Panc1 (cell line): ENCODE data around the gene CLDN15. TPM values are rescaled to one million over a fixed set of nuclear protein-coding genes. Genes with fewer than 3 reads are reported as not detected.

Source experiments
- ATAC-seq: fragments of 200-7000 bp; cut with Tn5 transposase; 2 replicates; pipeline ENCODE4 v1.9.1; 2020; ENCODE audit warnings: mild to moderate bottlenecking, moderate library complexity
- BruUV-seq: library from RNA; stranded (reverse); fragments of 400-500 nt; replicated peaks from 2 replicates; lab custom pipeline; 2021; lab: Mats Ljungman, UMichigan
- CTCF ChIA-PET: fragments of 300-600 bp; sonication (Branson Sonifier 250); formaldehyde crosslinking; loops from one replicate; lab custom pipeline; 2022; ENCODE audit warnings: antibody characterized with exemption; lab: Charles Lee
- POLR2A ChIA-PET: fragments of 300-600 bp; sonication (Branson Sonifier 250); formaldehyde crosslinking; loops from one replicate; lab custom pipeline; 2022; ENCODE audit warnings: antibody characterized with exemption; lab: Charles Lee
- DNase-seq: peaks from one replicate; pipeline ENCODE4 v3.0.0-alpha.2; 2010; ENCODE audit warnings: low read depth, low spot score
- H3K27ac ChIP-seq: 2 replicates; pipeline ENCODE4 v1.5.1; 2011; ENCODE audit warnings: mild to moderate bottlenecking, low read length, inconsistent platforms
- H3K27me3 ChIP-seq: fragments of 200-500 bp; sonication (Bioruptor generic); 2 replicates; pipeline ENCODE4 v1.6.0; 2014; ENCODE audit warnings: low read length, inconsistent platforms; ENCODE audit not compliant: control insufficient read depth, insufficient read depth
- H3K36me3 ChIP-seq: fragments of 200-500 bp; sonication (Bioruptor generic); 2 replicates; pipeline ENCODE4 v1.5.1; 2014; ENCODE audit warnings: inconsistent platforms, mild to moderate bottlenecking, low read length, moderate library complexity; ENCODE audit not compliant: control insufficient read depth, insufficient read depth
- H3K4me1 ChIP-seq: 2 replicates; pipeline ENCODE4 v1.5.1; 2011; ENCODE audit warnings: inconsistent platforms, mild to moderate bottlenecking, low read length, moderate library complexity; ENCODE audit not compliant: control insufficient read depth, insufficient read depth
- H3K4me3 ChIP-seq, 2 experiments: 2 replicates each; pipeline ENCODE4 v1.5.1; 2011 to 2012; ENCODE audit warnings: low read depth in 2 of 2, low read length in 2 of 2, mild to moderate bottlenecking in 2 of 2, inconsistent platforms in 1 of 2, moderate library complexity in 1 of 2
- H3K9me3 ChIP-seq: fragments of 200-500 bp; sonication (Bioruptor generic); 2 replicates; pipeline ENCODE4 v1.5.1; 2014; ENCODE audit warnings: low read depth, mild to moderate bottlenecking, inconsistent platforms, low read length, moderate library complexity; ENCODE audit not compliant: control insufficient read depth, insufficient read depth
- POLR2AphosphoS5 ChIP-seq: IDR thresholded peaks from 2 replicates; pipeline ENCODE4 v1.6.1; 2012; ENCODE audit warnings: mild to moderate bottlenecking, low read depth, low read length, moderate library complexity
- SIN3A ChIP-seq: IDR thresholded peaks from 2 replicates; pipeline ENCODE4 v1.6.1; 2012; ENCODE audit warnings: low read depth, mild to moderate bottlenecking, low read length, moderate library complexity, borderline replicate concordance; ENCODE audit not compliant: insufficient read depth
- TCF7L2 ChIP-seq: IDR thresholded peaks from 2 replicates; pipeline ENCODE4 v1.6.1; 2011; ENCODE audit warnings: mild to moderate bottlenecking, low read depth, low read length, inconsistent platforms
- in situ Hi-C: cut with HindIII; loops from 2 replicates; pipeline ENCODE4 v1.10.0; 2016; ENCODE audit warnings: low sequenced_read_pairs, low pct_unique_long_range_greater_than_20kb
- intact Hi-C: fragments of 100-400 bp; cut with micrococcal nuclease; formaldehyde crosslinking; loops from one replicate; pipeline ENCODE4 v1.10.0; 2022; ENCODE audit not compliant: unreplicated experiment
- total RNA-seq: library from RNA; stranded (reverse); gene quantifications from one replicate; pipeline ENCODE4 v1.2.1, GENCODE V29; 2021; ENCODE audit not compliant: unreplicated experiment
- TF ChIP-seq, protein P1 (sequence below): fragments of 450-650 bp; IDR thresholded peaks from 2 replicates; pipeline ENCODE4 v1.5.1; 2017; ENCODE audit warnings: mild to moderate bottlenecking
- TF ChIP-seq, protein P2 (sequence below), 2 experiments: IDR thresholded peaks; 2 replicates each; pipeline ENCODE4 v1.6.1; 2011 to 2012; ENCODE audit warnings: low read depth in 2 of 2, control low read depth in 1 of 2, low read length in 1 of 2, mild to moderate bottlenecking in 1 of 2, moderate library complexity in 1 of 2; ENCODE audit not compliant: insufficient read depth in 1 of 2

CLDN15 gene
- total RNA-seq, 1 experiment from 2014 or later, result 8.0 TPM

DNA sequence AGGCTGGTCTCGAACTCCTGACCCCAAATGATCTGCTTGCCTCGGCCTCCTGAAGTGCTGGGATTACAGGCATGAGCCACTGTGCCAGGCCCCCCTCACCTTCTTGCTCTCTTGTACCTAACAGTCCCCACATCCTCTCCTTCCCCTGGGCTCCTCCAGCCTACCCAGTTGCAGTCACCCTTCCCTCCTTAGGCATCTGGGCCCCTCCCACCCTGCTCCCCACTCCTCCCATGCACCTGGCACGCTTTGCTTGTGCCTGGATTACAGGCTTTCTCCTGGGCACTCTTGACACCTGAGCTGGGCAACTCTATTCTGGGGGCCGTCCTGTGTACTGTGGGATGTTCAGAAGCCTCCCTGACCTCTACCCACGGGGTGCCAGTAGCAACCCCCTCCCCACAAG is 3.0 kb downstream of the CLDN15 start:
- DNase-seq (no peak), ATAC-seq (no peak)
- Histone ChIP-seq H3K4me3 (no peak overlapping the region), H3K27me3 (no peaks in the 10 kb centered on the region), H3K9me3 (no peaks in the 10 kb centered on the region), H3K27ac (no peak overlapping the region), H3K36me3 (no peaks in the 10 kb centered on the region), H3K4me1 (peaks cover 6% of the 10 kb centered on the region; the same call in 1 of the 2 replicates)
- CTCF ChIA-PET, result no interaction called here
- TF ChIP-seq TCF7L2 (no peak), POLR2AphosphoS5 (no peak), SIN3A (no peak)
- TF ChIP-seq, protein P1, sequence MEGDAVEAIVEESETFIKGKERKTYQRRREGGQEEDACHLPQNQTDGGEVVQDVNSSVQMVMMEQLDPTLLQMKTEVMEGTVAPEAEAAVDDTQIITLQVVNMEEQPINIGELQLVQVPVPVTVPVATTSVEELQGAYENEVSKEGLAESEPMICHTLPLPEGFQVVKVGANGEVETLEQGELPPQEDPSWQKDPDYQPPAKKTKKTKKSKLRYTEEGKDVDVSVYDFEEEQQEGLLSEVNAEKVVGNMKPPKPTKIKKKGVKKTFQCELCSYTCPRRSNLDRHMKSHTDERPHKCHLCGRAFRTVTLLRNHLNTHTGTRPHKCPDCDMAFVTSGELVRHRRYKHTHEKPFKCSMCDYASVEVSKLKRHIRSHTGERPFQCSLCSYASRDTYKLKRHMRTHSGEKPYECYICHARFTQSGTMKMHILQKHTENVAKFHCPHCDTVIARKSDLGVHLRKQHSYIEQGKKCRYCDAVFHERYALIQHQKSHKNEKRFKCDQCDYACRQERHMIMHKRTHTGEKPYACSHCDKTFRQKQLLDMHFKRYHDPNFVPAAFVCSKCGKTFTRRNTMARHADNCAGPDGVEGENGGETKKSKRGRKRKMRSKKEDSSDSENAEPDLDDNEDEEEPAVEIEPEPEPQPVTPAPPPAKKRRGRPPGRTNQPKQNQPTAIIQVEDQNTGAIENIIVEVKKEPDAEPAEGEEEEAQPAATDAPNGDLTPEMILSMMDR, result no peak
- TF ChIP-seq, protein P2, sequence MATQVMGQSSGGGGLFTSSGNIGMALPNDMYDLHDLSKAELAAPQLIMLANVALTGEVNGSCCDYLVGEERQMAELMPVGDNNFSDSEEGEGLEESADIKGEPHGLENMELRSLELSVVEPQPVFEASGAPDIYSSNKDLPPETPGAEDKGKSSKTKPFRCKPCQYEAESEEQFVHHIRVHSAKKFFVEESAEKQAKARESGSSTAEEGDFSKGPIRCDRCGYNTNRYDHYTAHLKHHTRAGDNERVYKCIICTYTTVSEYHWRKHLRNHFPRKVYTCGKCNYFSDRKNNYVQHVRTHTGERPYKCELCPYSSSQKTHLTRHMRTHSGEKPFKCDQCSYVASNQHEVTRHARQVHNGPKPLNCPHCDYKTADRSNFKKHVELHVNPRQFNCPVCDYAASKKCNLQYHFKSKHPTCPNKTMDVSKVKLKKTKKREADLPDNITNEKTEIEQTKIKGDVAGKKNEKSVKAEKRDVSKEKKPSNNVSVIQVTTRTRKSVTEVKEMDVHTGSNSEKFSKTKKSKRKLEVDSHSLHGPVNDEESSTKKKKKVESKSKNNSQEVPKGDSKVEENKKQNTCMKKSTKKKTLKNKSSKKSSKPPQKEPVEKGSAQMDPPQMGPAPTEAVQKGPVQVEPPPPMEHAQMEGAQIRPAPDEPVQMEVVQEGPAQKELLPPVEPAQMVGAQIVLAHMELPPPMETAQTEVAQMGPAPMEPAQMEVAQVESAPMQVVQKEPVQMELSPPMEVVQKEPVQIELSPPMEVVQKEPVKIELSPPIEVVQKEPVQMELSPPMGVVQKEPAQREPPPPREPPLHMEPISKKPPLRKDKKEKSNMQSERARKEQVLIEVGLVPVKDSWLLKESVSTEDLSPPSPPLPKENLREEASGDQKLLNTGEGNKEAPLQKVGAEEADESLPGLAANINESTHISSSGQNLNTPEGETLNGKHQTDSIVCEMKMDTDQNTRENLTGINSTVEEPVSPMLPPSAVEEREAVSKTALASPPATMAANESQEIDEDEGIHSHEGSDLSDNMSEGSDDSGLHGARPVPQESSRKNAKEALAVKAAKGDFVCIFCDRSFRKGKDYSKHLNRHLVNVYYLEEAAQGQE (IDR thresholded peaks at IDR 0.05; ENCODE audit: insufficient read depth in 1 of 2, low read depth in 2 of 2, low read length in 1 of 2), result no peak
- no TSS peak for BruUV-seq
- POLR2A ChIA-PET, result no interaction called here
- in situ Hi-C loops, result no loop called here
- intact Hi-C loops, result no loop called here

DNA sequence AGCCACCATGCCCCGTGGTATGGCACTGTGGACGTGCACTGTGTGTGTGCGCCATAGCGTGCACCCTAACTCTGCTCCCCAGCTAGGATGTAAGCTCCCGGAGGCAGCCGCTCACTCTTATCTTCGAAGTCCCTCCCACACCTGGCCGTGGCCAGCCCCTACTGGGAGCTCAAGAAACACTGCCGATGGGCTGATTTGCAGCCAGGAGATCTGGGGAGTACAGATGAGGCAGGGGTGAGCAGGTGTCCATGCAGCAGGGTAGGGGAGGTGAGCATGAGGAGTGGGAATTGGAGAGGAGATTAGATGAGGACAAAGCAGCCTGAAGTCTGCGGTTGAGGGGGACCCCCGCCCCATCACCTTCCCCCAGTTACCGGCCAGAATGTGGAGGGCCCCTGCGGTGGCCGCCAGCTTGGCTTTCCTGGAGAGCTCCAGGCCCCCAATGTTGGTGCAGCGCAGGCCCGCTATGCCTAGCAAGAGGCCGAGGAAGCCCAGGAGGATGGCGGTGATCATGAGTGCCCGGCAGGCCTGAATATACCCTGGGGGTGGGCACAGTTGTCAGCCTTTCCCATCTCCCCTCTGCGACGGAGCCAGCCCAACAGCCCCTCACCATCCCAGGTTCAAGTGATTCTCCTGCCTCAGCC is 3.6 kb downstream of the CLDN15 start:
- in situ Hi-C loops (no loop called here), intact Hi-C loops (no loop called here)
- H3K4me3 ChIP-seq, result no peak overlapping the region
- ChIA-PET CTCF (no interaction called here), POLR2A (no interaction called here)
- BruUV-seq, result no TSS peak
- TF ChIP-seq POLR2AphosphoS5 (no peak), SIN3A (no peak), TCF7L2 (no peak)
- TF ChIP-seq, protein P1, result no peak
- TF ChIP-seq, protein P2 (IDR thresholded peaks at IDR 0.05; ENCODE audit: insufficient read depth in 1 of 2, low read depth in 2 of 2, low read length in 1 of 2), result no peak
- no peaks in the 10 kb centered on the region for H3K27me3 ChIP-seq
- H3K27ac ChIP-seq, result no peak overlapping the region
- no peaks in the 10 kb centered on the region for H3K36me3 ChIP-seq
- H3K9me3 ChIP-seq, result no peaks in the 10 kb centered on the region
- H3K4me1 ChIP-seq, result peaks cover 6% of the 10 kb centered on the region; the same call in 1 of the 2 replicates
- no peak for ATAC-seq
- DNase-seq, result no peak
